Kidney capillary endothelial cell (primary cell): ENCODE results near the gene TCF23.
"Not testable (repeated sequence)": the region's sequence is repeated elsewhere in the genome, so short reads cannot be mapped to it uniquely, and the experiment has no call there.

Experiments used
- DNase-seq: peaks from one replicate; pipeline ENCODE4 v3.0.0-alpha.2; 2018; ENCODE audit warnings: low spot score

Gene TCF23

GRCh38 chr2:27148801-27149439 lies at the start of gene TCF23:
TCF23 (plus strand) TSS chr2:27149004; CDS start chr2:27149134, 130 bp downstream.
- no peak for DNase-seq

GRCh38 chr2:27099334-27099955 lies 49.4 kb upstream of the TCF23 start:
- no peak for DNase-seq

GRCh38 chr2:27100036-27100435 lies 48.8 kb upstream of the TCF23 start:
- DNase-seq: no peak

- no peak for DNase-seq
Observed at GRCh38 chr2:27102329-27102728, 46.5 kb upstream of the TCF23 start.

GRCh38 chr2:27105981-27106380 lies 42.8 kb upstream of the TCF23 start:
- DNase-seq: no peak

GRCh38 chr2:27108221-27108620 lies 40.6 kb upstream of the TCF23 start:
- DNase-seq: no peak

DNA sequence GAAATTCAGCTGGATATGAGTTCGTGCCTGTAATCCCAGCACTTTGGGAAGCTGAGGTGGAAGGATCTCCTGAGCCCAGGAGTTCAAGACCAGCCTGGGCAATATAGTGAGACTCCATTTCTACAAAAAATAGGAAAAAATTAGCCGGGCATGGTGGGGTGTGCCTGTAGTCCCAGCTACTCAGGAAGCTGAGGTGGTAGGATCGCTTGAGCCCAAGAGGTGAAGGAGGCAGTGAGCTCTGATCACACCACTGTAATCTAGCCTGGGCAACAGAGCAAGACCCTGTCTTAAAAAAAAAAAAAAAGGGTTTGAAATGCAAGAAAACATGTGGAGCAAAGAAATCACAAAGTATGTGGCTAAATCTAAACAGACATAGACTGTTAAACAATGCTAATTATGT lies 39.7 kb upstream of the TCF23 start:
- no peak for DNase-seq

GRCh38 chr2:27110603-27111352 lies 38.0 kb upstream of the TCF23 start:
- not testable (repeated sequence) for DNase-seq

- not testable (repeated sequence) for DNase-seq
Observed at GRCh38 chr2:27111392-27112078, 37.3 kb upstream of the TCF23 start.

- DNase-seq: no peak
Observed at GRCh38 chr2:27115519-27115918, 33.3 kb upstream of the TCF23 start.

DNA sequence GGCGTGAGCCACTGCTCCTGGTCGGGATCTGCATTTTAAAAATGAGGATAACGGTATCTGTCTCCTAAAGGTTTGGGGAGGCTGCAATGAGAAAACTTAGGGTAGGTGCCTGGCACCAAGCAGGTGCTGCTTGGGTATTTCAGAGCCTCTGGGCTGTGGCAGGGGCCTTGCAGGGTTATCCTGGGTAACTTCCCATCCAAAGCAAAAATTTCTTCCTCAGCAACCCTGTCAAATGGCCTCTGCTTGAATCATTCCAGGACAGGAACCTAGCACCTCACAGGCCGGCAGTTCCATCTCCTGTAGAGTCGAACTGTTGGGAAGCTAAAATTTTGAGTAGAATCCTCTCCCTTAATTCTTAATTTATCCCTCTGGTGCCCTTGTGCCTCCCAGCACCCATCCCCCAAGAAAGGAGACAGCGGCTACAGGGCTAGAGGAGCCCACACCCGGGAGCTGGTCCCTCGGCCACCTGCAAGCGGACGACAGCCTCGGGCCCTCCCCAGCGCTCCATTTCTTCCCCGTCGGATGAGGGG lies 30.7 kb upstream of the TCF23 start:
- DNase-seq: no peak

DNA sequence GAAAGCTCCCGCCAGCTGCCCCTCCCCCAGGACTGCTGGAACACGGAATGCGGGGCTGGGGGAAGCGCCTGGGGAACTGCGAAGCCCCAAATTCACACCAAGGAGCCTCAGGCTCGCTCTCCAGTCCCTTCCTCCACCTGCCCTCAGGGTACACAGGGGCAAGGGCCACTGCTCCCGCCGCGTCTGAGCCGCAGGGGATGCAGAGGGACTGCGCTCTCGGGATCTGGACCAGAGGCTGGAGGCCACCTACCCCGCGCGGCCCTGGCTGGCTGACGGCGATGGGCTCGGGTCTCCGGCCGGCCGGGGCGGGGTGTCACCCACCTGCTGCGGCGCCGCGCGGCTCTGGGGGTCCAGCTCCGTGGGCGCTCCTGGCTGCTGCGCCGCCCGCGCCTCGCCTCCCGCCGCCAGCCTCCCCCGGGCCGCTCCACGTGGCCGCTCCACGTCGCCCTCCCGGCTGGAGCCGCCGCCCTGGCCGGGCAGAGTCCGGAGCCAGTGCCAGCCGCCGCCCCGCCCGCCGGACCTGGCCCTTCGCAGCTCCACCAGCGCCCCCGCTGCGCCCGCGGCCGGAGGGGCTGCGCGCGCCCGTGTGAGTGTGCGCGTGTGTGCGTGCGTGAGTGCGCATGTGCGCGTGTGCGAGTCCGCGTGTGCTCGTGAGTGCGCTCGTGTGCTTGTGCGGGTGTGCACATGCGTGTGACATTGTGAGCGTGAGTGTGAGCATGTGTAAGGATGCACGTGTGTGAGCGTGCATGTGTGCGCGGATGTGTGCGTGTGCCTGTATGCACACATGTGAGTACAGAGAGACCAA lies 30.1 kb upstream of the TCF23 start, which contains the start of gene CGREF1:
Gene CGREF1 (minus strand): TSS at position 604 of the 805 bp plus-strand sequence. CDS start 14,762 bp downstream, outside the sequence.
- DNase-seq: no peak

GRCh38 chr2:27119330-27119670 lies 29.5 kb upstream of the TCF23 start:
- not testable (repeated sequence) for DNase-seq

DNA sequence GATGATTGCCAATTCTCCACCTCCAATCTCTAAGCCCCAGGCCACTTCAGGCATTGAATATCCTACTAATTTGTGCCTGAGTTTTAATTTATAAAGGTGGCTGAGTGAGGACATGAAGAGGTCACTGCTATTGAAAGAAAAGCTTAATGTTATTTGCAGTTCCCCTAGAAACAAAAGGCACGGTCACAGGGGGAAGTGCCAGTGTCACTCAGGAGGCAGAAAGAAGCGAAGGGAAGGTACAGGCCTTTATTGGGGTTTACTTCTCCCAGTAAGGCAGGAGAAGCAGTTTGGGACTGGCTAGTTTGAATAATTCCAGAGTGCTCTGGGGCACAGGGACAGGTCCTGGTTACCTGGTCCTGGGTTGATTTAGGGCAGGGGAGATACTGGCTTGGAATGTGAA lies 26.9 kb upstream of the TCF23 start:
- DNase-seq: no peak

GRCh38 chr2:27122791-27123190 lies 26.0 kb upstream of the TCF23 start:
- no peak for DNase-seq

DNA sequence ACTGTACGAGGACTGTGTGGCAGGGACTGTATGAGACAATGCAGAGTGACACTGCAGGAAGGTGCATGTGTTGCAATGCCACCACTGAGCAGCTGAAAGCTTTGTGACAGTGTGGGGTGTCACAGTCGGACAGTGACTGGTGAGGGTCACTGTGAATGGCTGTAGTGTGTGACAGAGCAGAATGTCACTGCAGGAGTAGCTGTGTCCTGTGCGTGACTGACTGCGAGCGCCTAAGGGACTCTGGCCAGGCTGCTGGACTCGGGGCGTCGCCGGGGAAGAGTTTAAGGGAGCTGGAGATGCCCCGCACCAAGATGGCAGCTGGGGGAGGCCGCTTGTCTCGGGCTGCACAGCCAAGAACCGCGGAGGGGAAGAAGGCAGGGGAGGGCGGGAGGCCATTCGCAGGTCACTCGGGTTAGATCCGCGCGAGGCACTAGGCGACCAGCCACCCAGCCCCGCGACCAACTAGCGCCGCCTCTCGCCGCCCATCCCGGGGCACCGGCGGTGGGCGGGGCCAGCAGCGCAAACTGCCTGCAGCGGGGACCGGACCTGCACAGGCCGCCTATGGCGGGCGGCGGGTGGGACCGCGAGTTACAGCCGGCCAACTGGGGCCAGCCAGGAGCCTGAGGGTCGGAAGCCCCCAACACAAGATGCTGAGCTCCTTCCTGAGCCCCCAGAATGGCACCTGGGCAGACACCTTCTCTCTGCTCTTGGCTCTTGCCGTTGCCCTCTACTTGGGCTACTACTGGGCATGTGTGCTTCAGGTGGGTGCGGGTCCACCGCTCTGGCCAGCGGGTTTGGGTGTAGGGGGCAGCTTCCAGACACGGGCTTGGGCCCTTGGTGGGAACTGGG lies 25.3 kb upstream of the TCF23 start, which contains the start of gene ABHD1:
Gene ABHD1 (plus strand): TSS at position 514 of the 849 bp plus-strand sequence. CDS start 134 bp downstream, at position 648.
- no peak for DNase-seq

GRCh38 chr2:27125104-27125503 lies 23.7 kb upstream of the TCF23 start:
- no peak for DNase-seq

GRCh38 chr2:27126252-27126710 lies 22.5 kb upstream of the TCF23 start:
- no peak for DNase-seq

DNA sequence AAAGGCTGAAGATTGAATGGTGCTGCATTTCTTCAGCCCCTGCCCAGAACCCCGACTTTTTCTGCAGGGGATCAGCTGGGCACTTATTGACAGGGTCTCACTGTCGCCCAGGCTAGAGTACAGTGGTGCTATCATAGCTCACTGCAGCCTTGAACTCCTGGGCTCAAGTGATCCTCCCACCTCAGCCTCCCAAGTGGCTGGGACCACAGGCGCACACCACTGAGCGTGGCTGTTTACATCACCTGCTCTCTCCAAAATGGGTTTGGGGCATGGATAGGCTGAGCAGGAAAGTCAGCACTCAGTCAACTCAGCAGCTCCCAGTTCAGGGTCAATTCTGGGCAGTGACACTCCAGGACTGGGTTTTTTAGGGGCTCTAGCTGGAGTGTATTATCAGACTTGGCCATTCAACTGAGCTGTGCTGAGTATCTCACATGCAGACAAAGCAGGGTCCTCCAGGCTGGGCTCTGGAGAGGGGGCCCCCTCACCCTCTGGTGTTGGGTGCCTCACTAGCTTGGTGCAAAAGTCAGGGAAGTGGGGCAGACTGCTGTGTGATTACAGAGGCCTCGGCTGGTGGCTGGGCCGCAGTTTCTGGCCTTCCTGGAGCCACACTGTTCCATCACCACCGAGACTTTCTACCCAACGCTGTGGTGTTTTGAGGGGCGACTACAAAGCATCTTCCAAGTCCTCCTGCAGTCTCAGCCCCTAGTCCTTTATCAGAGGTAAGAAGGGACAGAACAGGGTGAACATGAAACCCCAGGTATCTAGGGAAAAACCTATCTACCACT lies 20.7 kb upstream of the TCF23 start:
- DNase-seq: no peak
